Smooth muscle cell (in vitro differentiated cells): ENCODE data around the gene CAMTA1. TPM values are rescaled to one million over a fixed set of nuclear protein-coding genes. Genes with fewer than 3 reads are reported as not detected.

Experiments
- DNase-seq: peaks from one replicate; lab custom pipeline; 2025; ENCODE audit not compliant: unreplicated experiment; lab: John Stamatoyannopoulos, UW
- H2AFZ ChIP-seq: fragments of 200-600 bp; sonication (generic); 2 replicates; pipeline ENCODE4 v1.6.0; 2016; ENCODE audit warnings: antibody characterized with exemption, low read depth, mild to moderate bottlenecking
- H3F3A ChIP-seq: fragments of 200-600 bp; sonication (generic); 2 replicates; pipeline ENCODE4 v1.6.0; 2017; ENCODE audit warnings: antibody characterized with exemption, low read depth
- H3K27ac ChIP-seq: fragments of 200-600 bp; sonication (generic); 2 replicates; pipeline ENCODE4 v1.5.1; 2016; ENCODE audit warnings: low read depth, mild to moderate bottlenecking
- H3K27me3 ChIP-seq: fragments of 200-600 bp; sonication (generic); 2 replicates; pipeline ENCODE4 v1.6.1; 2016; ENCODE audit warnings: low read depth, mild to moderate bottlenecking
- H3K36me3 ChIP-seq: fragments of 200-600 bp; sonication (generic); 2 replicates; pipeline ENCODE4 v1.5.1; 2016; ENCODE audit warnings: low read depth
- H3K4me1 ChIP-seq: fragments of 200-600 bp; sonication (generic); 2 replicates; pipeline ENCODE4 v1.5.1; 2016; ENCODE audit warnings: low read depth
- H3K4me2 ChIP-seq: fragments of 200-600 bp; sonication (generic); 2 replicates; pipeline ENCODE4 v1.6.0; 2016; ENCODE audit warnings: mild to moderate bottlenecking
- H3K4me3 ChIP-seq: fragments of 200-600 bp; sonication (generic); 2 replicates; pipeline ENCODE4 v1.5.1; 2016; ENCODE audit warnings: mild to moderate bottlenecking
- H3K79me2 ChIP-seq: fragments of 200-600 bp; sonication (generic); 2 replicates; pipeline ENCODE4 v1.6.0; 2016; ENCODE audit warnings: low read depth, mild to moderate bottlenecking
- H3K9ac ChIP-seq: fragments of 200-600 bp; sonication (generic); 2 replicates; pipeline ENCODE4 v1.6.0; 2016; ENCODE audit warnings: low read depth
- H3K9me3 ChIP-seq: fragments of 200-600 bp; sonication (generic); replicated peaks from 2 replicates; pipeline ENCODE4 v1.5.1; 2016; ENCODE audit warnings: low read depth
- H4K20me1 ChIP-seq: fragments of 200-600 bp; sonication (generic); 2 replicates; pipeline ENCODE4 v1.6.0; 2016; ENCODE audit warnings: low read depth
- CTCF ChIP-seq: fragments of 200-600 bp; sonication (generic); IDR thresholded peaks from 2 replicates; pipeline ENCODE4 v1.5.1; 2017; ENCODE audit warnings: borderline replicate concordance, mild to moderate bottlenecking, antibody characterized with exemption; ENCODE audit not compliant: insufficient read depth, poor library complexity, severe bottlenecking
- WGBS: methylation state at CpG from one replicate; pipeline ENCODE4 v1.1.7; 2016; ENCODE audit warnings: low lambda C conversion rate; 5-methylcytosine and 5-hydroxymethylcytosine counted together
- polyA plus RNA-seq: library from polyadenylated mRNA; unstranded; fragments of >200 nt; fragmentation: Nextera tagmentation; extraction: Ambion mirVana; gene quantifications from 2 replicates; pipeline ENCODE4 v1.2.1, GENCODE V29; 2016
- total RNA-seq: library from RNA; depleted of rRNA; stranded (reverse); fragments of >200 nt; gene quantifications from 2 replicates; pipeline ENCODE4 v1.2.3, GENCODE V29; 2014

Gene CAMTA1
- total and polyA plus RNA-seq, 2 experiments from 2014 or later, result 139 to 145 TPM

GRCh38 chr1:7640920-7641585 lies 855.8 kb downstream of the CAMTA1 start:
- no peak for TF ChIP-seq CTCF
- DNase-seq, result no peak
- WGBS, result 93% methylated on average over 18 of the region's 18 CpGs
- no peak overlapping the region for H2AFZ ChIP-seq
- no peaks in the 10 kb centered on the region for H3K9me3 ChIP-seq
- H4K20me1 ChIP-seq, result no peaks in the 10 kb centered on the region
- peaks cover 7% of the 10 kb centered on the region for H3K4me1 ChIP-seq
- no peak overlapping the region for H3K4me2 ChIP-seq
- H3K4me3 ChIP-seq, result no peak overlapping the region
- peaks cover 6% of the 10 kb centered on the region for H3F3A ChIP-seq
- no peak overlapping the region for H3K9ac ChIP-seq
- no peaks in the 10 kb centered on the region for H3K27me3 ChIP-seq
- no peak overlapping the region for H3K27ac ChIP-seq
- H3K79me2 ChIP-seq, result no peaks in the 10 kb centered on the region
- no peaks in the 10 kb centered on the region for H3K36me3 ChIP-seq

GRCh38 chr1:7641587-7642417 lies 856.5 kb downstream of the CAMTA1 start:
- no peaks in the 10 kb centered on the region for H3K9me3 ChIP-seq
- 89% methylated on average over 18 of the region's 18 CpGs for WGBS
- H2AFZ ChIP-seq, result no peak overlapping the region
- H3K79me2 ChIP-seq, result no peaks in the 10 kb centered on the region
- DNase-seq, result no peak
- no peaks in the 10 kb centered on the region for H3K36me3 ChIP-seq
- peaks cover 6% of the 10 kb centered on the region for H3F3A ChIP-seq
- H3K27me3 ChIP-seq, result no peaks in the 10 kb centered on the region
- H4K20me1 ChIP-seq, result no peaks in the 10 kb centered on the region
- H3K9ac ChIP-seq, result no peak overlapping the region
- H3K4me3 ChIP-seq, result no peak overlapping the region
- TF ChIP-seq CTCF, result no peak
- peaks cover 7% of the 10 kb centered on the region for H3K4me1 ChIP-seq
- no peak overlapping the region for H3K4me2 ChIP-seq
- no peak overlapping the region for H3K27ac ChIP-seq

- H3F3A ChIP-seq, result peaks cover 6% of the 10 kb centered on the region
- no peak overlapping the region for H3K4me3 ChIP-seq
- TF ChIP-seq CTCF, result no peak
- no peaks in the 10 kb centered on the region for H3K79me2 ChIP-seq
- WGBS, result 97% methylated on average over 9 of the region's 9 CpGs
- peaks cover 7% of the 10 kb centered on the region for H3K4me1 ChIP-seq
- H3K36me3 ChIP-seq, result no peaks in the 10 kb centered on the region
- no peak for DNase-seq
- no peaks in the 10 kb centered on the region for H3K9me3 ChIP-seq
- H4K20me1 ChIP-seq, result no peaks in the 10 kb centered on the region
- H3K27ac ChIP-seq, result no peak overlapping the region
- H3K27me3 ChIP-seq, result no peaks in the 10 kb centered on the region
- no peak overlapping the region for H3K4me2 ChIP-seq
- H3K9ac ChIP-seq, result no peak overlapping the region
- H2AFZ ChIP-seq, result no peak overlapping the region
Observed at GRCh38 chr1:7642418-7642704, 857.1 kb downstream of the CAMTA1 start.
